Testis (tissue), 3 donors: Measurements from ENCODE around the gene CREBBP. TPM values are rescaled to one million over a fixed set of nuclear protein-coding genes. Genes with fewer than 3 reads are reported as not detected.
"Not testable (repeated sequence)": the region's sequence is repeated elsewhere in the genome, so short reads cannot be mapped to it uniquely, and the experiment has no call there.

Source experiments
- DNase-seq: peaks from one replicate; pipeline ENCODE4 v3.0.0-alpha.2; 2019
- H3K27ac ChIP-seq, 2 donors: fragments of 200-600 bp; sonication (generic); one replicate each; pipeline ENCODE4 v1.5.1; 2019
- H3K27me3 ChIP-seq: fragments of 200-600 bp; sonication (generic); one replicate; pipeline ENCODE4 v1.5.1; 2019
- H3K36me3 ChIP-seq: fragments of 200-600 bp; sonication (generic); one replicate; pipeline ENCODE4 v1.5.1; 2017; ENCODE audit warnings: low read depth; ENCODE audit errors: missing control alignments
- H3K4me1 ChIP-seq: fragments of 200-600 bp; sonication (generic); one replicate; pipeline ENCODE4 v1.5.1; 2019
- H3K4me3 ChIP-seq, 2 donors: fragments of 200-600 bp; sonication (generic); one replicate each; pipeline ENCODE4 v1.5.1; 2017 to 2019
- H3K9me3 ChIP-seq: fragments of 200-600 bp; sonication (generic); one replicate; pipeline ENCODE4 v1.5.1; 2017
- CTCF ChIP-seq, 3 experiments: fragments of 450-650 bp in 2 of 3; fragments of 200-600 bp in 1 of 3; sonication (generic) in 1 of 3; IDR thresholded peaks; one replicate each; pipeline ENCODE4 v1.5.1; 2016 to 2019; ENCODE audit warnings: antibody characterized with exemption in 3 of 3, mild to moderate bottlenecking in 2 of 3, moderate library complexity in 1 of 3
- POLR2A ChIP-seq: fragments of 450-650 bp; IDR thresholded peaks from one replicate; pipeline ENCODE4 v1.6.1; 2017; ENCODE audit warnings: antibody characterized with exemption, mild to moderate bottlenecking, moderate library complexity
- WGBS, 2 donors: methylation state at CpG; one replicate each; pipeline ENCODE4 v1.1.5; 2018; 5-methylcytosine and 5-hydroxymethylcytosine counted together
- intact Hi-C: fragments of 100-400 bp; cut with DNase I; formaldehyde crosslinking; loops from one replicate; pipeline ENCODE4 v1.15.1; 2023; ENCODE audit warnings: low total_unique reads
- polyA plus RNA-seq: library from polyadenylated mRNA; stranded (reverse); fragments of 350-450 nt; fragmentation: Illumina TruSeq; extraction: RNeasy Lipid Tissue Mini Kit (QIAGEN cat#74804); gene quantifications from one replicate; pipeline ENCODE4 v1.2.3, GENCODE V29; 2014; ENCODE audit warnings: low read depth, low replicate concordance; ENCODE audit not compliant: insufficient read depth
- total RNA-seq, 2 donors: library from RNA; depleted of rRNA; stranded (reverse); fragments of >200 nt; gene quantifications; one replicate each; pipeline ENCODE4 v1.2.3, GENCODE V29; 2016

The CREBBP gene
- total and polyA plus RNA-seq, 3 donors from 2014 or later, result 86.0 to 185 (median 141) TPM

DNA sequence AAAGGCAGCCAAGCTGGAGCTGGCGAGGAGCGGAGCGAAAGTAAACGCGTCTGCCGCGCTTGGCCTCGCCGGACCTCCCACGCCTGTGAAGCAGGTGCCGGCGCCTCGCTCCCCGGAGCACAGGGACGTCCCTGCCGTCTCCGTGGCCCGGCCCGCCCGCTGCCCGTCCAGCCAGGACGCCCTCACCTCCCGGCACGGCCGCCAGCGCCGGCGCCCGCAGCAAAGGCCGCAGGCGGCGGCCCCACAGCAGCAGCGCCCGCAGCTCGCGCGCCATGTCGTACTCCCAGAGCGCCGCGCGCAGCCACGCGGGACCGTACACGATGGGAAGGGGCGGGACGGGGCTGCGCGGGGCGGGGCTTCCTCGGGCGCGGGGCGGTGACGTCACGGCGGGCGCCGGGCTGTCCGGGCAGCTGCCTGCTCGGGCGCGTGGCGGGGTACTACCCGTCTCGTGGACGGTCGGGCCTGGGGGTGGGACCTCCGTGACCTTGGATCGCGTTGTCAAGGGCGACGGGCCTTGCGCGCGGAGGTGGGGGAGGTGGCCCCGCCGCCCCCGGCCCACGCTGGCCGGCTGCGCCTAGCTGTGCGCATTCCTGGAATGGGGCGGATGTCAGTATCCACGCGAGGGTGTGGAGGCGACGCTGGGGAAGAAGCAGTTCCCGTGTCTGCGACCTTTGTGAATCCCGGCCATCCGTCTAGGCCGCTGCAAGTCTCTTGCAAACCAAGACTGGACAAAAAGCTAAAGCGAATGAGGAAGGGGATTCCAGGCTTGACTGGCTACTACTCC lies 163.1 kb downstream of the CREBBP start, which contains the start of gene TRAP1:
TSS of gene TRAP1 (minus strand) at position 290 of the 784 bp plus-strand sequence. CDS start at position 274, 16 bp downstream.
- 0 to 1% methylated on average over 10 to 44 of the region's 95 CpGs for WGBS, 2 donors
- no peaks in the 10 kb centered on the region for H3K36me3 ChIP-seq
- H3K27ac ChIP-seq, result peak within 1 kb of the TSS; percentile 70 to 78
- no peaks in the 10 kb centered on the region for H3K9me3 ChIP-seq
- peak within 1 kb of the TSS; percentile 91 to 94 for H3K4me3 ChIP-seq
- peak in 1 of 3 experiments; percentile 13 for TF ChIP-seq CTCF (IDR thresholded peaks at IDR 0.05)
- peak; percentile 63 for TF ChIP-seq POLR2A
- H3K4me1 ChIP-seq, result peaks cover 14% of the 10 kb centered on the region
- no peaks in the 10 kb centered on the region for H3K27me3 ChIP-seq
- intact Hi-C loops, result no loop called here
- DNase-seq, result peak; percentile 93

DNA sequence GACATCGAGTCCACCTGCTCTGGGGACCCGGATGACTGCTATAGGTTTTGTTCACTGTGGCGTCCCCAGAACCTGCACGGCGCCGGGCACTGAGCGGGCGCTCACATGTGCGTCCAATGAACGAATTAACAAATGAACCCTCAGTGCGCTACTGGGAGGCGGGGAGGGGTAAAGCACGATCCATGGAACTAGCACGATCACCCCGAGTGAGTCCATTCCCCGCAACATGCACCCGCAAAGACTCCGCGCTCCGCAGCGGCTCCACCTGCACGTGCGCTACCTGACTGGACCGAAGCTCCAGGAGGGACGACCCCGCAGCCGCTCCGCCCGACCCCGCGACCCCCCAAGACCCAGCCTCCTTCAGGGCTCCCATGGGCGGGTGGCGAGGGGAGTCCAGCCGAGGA lies 163.7 kb downstream of the CREBBP start:
- 0% methylated on average over 16 to 34 of the region's 34 CpGs for WGBS, 2 donors
- intact Hi-C loops, result no loop called here
- Histone ChIP-seq H3K4me3 (peak overlapping the region; percentile 91 to 94), H3K4me1 (peaks cover 14% of the 10 kb centered on the region), H3K36me3 (no peaks in the 10 kb centered on the region), H3K27me3 (no peaks in the 10 kb centered on the region), H3K9me3 (no peaks in the 10 kb centered on the region), H3K27ac (peak overlapping the region; percentile 63 to 70)
- peak; percentile 38 for DNase-seq
- TF ChIP-seq POLR2A (no peak), CTCF (IDR thresholded peaks at IDR 0.05) (no peak)

GRCh38 chr16:3715430-3715829 lies 165.1 kb downstream of the CREBBP start:
- Histone ChIP-seq H3K27me3 (no peaks in the 10 kb centered on the region), H3K4me1 (peaks cover 14% of the 10 kb centered on the region), H3K36me3 (no peaks in the 10 kb centered on the region), H3K9me3 (no peaks in the 10 kb centered on the region), H3K4me3 (no peak overlapping the region), H3K27ac (no peak overlapping the region)
- no peak for DNase-seq
- 74 to 87% methylated on average over 7 of the region's 7 CpGs for WGBS, 2 donors
- TF ChIP-seq CTCF (IDR thresholded peaks at IDR 0.05) (no peak), POLR2A (no peak)
- intact Hi-C loops, result no loop called here

DNA sequence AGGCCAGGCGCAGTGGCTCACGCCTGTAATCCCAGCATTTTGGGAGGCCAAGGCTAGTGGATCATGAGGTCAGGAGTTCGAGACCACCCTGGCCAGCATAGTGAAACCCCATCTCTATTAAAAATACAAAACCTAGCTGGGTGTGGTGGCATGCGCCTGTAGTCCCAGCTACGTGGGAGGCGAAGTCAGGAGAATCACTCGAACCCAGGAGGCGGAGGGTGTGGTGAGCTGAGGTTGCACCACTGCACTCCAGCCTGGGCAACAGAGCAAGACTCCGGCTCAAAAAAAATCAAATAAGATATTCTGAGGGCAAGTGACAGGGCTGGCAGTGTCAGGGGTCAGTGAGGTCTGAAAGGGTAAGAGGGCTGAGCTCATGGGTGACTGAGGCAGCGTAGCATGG lies 166.1 kb downstream of the CREBBP start:
- H3K4me3 ChIP-seq, DNase-seq, H3K36me3 ChIP-seq, H3K27me3 ChIP-seq, H3K9me3 ChIP-seq, H3K27ac ChIP-seq, intact Hi-C loops: not testable (repeated sequence)
- 91 to 92% methylated on average over 10 of the region's 10 CpGs for WGBS, 2 donors
- peaks cover 14% of the 10 kb centered on the region for H3K4me1 ChIP-seq

- intact Hi-C loops, result no loop called here
- no peak for DNase-seq
- H3K27ac ChIP-seq, result no peak overlapping the region
- H3K9me3 ChIP-seq, result no peaks in the 10 kb centered on the region
- no peaks in the 10 kb centered on the region for H3K36me3 ChIP-seq
- WGBS, 2 donors, result 84% methylated on average over 12 to 15 of the region's 15 CpGs
- H3K4me1 ChIP-seq, result peaks cover 14% of the 10 kb centered on the region
- H3K27me3 ChIP-seq, result no peaks in the 10 kb centered on the region
- TF ChIP-seq POLR2A (no peak), CTCF (IDR thresholded peaks at IDR 0.05) (no peak)
- no peak overlapping the region for H3K4me3 ChIP-seq
Observed at GRCh38 chr16:3713587-3714242, 166.8 kb downstream of the CREBBP start.
